Breast epithelium (tissue), 3 donors: Measurements from ENCODE around the gene NKD2.

Source experiments
- CTCF ChIP-seq, 3 donors: fragments of 450-650 bp; IDR thresholded peaks; one replicate each; pipeline ENCODE4 v1.5.1; 2016 to 2017; ENCODE audit warnings: antibody characterized with exemption in 3 of 3, mild to moderate bottlenecking in 3 of 3, moderate library complexity in 3 of 3
- POLR2A ChIP-seq: fragments of 450-650 bp; IDR thresholded peaks from one replicate; pipeline ENCODE4 v1.6.1; 2016; ENCODE audit warnings: antibody characterized with exemption, mild to moderate bottlenecking, moderate library complexity

DNA sequence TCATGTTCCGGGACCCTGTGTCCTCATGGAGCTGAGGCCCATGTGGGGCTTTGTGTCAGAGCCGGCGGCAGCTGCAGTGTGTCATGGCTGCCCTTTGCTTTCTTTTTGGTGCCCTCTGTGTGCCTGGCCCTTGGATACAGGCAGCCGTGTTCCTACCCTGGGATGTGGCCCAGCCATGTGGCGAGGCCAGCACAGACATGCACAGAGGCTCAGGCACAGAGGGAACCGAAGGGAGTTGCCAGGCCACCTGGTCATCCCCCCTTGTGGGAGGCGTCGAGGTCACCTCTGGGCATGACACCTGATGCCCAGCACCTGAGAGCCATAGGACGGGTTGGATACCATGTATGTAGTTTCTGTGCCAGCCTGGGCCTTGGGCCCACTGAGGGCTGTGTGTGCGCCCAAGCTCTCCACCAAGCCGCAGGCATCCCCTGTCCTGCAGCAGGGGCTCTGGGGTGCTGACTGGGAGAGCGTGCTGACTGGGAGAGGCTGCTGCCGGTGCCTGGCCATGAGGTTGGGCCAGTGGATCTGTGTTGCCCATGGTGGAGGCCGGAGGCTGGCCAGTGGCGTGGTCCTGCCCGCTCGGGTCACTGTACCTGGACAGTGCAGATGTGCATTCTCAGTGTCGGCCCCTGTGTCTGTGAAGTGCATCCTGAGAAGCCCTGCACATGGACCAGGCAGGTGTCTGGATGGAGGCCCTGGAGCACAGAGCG lies 4.8 kb downstream of the NKD2 start:
- no peak for TF ChIP-seq POLR2A
- no peak for TF ChIP-seq CTCF (IDR thresholded peaks at IDR 0.05)
